ENCODE measurements around the gene CCDC183.
"Not testable (repeated sequence)": the region's sequence is repeated elsewhere in the genome, so short reads cannot be mapped to it uniquely, and the experiment has no call there.

GRCh38 chr9:136760834-136761544 lies 35.1 kb upstream of the CCDC183 start:
- TF ChIP-seq CTCF (conservative IDR thresholded peaks at IDR 0.05), result peak; percentile 87
- TF ChIP-seq ZFX (IDR thresholded peaks at IDR 0.05), result not testable (repeated sequence)

All from C4-2B (cell line).